ENCODE data around the gene PLOD1. TPM values are rescaled to one million over a fixed set of nuclear protein-coding genes. Genes with fewer than 3 reads are reported as not detected.

The PLOD1 gene
- total RNA-seq (10 to 100 TPM; 25.3 to 55.2 (median 37.7) TPM), polyA plus RNA-seq (10 to 100 TPM; 20.0 to 30.5 TPM)

DNA sequence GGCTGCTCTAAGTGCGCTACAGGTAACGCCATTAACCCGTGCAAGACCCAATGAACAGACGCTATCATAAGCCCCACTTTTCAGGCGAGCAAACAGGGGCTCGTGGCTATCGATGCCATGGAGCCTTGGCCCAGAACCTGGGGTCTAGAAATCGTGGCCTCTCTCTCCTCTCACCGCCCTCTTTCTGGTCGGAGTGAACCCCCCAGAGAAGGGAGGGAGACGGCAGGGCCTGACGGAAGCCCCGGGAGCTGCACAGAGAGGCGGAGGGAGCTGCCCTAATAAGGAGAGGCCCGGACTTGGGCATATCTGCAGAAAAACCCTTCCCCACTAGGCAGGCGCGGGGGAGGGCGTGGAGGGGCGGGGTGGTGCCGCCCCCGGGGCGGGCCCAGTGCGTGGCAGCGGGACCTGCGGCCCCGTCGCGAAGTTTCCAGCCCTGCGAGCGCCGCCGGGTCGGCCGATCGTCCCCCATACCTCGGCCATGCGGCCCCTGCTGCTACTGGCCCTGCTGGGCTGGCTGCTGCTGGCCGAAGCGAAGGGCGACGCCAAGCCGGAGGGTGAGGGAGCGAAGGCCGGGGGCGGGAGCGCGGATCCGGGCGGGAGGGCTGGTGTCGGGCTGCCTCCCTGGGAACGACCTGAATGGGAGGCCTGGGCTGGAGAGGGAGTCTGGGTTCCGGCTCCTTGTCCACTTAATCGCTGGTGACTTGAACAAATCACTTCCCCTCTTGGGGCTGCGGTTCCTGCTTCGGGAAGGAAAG is at the start of gene PLOD1:
Gene PLOD1, plus strand, starts transcription at position 416 of the 755 bp plus-strand sequence. Its CDS starts 63 bp downstream, at position 479.
- no peaks in the 10 kb centered on the region for H3K36me3 ChIP-seq
- intact Hi-C loops (cut with DNase I), result no loop called here
- no peaks in the 10 kb centered on the region for H3K9me3 ChIP-seq
- TF ChIP-seq CTCF (IDR thresholded peaks at IDR 0.05), result no peak
- FAIRE-seq, result no peak
- DNase-seq, result peak; percentile 87 to 94 (median 91)
- peak within 1 kb of the TSS; percentile 40 to 65 (median 56) for H3K4me3 ChIP-seq
- WGBS, 2 donors, result 0 to 1% methylated on average over 48 to 55 of the region's 55 CpGs
- ATAC-seq, result peak; percentile 91 to 96 (median 95)
- peaks cover 12 to 31% (median 18%) of the 10 kb centered on the region in 3 donors for H3K4me1 ChIP-seq
- no peaks in the 10 kb centered on the region for H3K27me3 ChIP-seq
- H3K27ac ChIP-seq, result peak within 1 kb of the TSS; percentile 58 to 79 (median 72)

DNA sequence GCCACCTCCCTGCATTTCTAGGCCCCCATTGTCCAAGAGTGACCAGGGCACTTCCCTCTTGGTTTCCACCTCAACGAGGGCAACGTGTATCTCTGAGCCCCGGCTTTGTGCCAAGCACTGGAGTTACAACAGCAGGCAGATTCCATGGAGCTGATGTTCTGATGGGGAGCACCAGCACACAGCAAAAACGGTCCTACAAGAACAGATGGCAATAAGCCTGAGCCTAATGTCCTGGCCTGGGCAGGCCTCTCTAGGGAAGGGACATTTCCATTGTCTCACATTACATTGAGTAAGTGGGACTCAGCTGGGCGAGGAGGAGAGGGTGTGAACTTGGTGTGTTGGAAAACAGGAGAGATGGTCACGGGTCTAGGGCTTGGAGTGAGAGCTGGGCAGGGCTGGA is 48.6 kb upstream of the PLOD1 start:
- Histone ChIP-seq H3K4me1 (peaks cover 0 to 8% (median 6%) of the 10 kb centered on the region in 3 donors), H3K9me3 (no peaks in the 10 kb centered on the region), H3K27ac (no peak overlapping the region), H3K36me3 (no peaks in the 10 kb centered on the region), H3K4me3 (no peak overlapping the region), H3K27me3 (no peaks in the 10 kb centered on the region)
- FAIRE-seq, result no peak
- no peak for ATAC-seq
- WGBS, 2 donors, result 57 to 67% methylated on average over 6 of the region's 6 CpGs
- intact Hi-C loops (cut with DNase I), result no loop called here
- no peak for DNase-seq
- TF ChIP-seq CTCF (IDR thresholded peaks at IDR 0.05), result no peak

GRCh38 chr1:11886986-11887665 is 47.4 kb upstream of the PLOD1 start:
- FAIRE-seq, result no peak

DNA sequence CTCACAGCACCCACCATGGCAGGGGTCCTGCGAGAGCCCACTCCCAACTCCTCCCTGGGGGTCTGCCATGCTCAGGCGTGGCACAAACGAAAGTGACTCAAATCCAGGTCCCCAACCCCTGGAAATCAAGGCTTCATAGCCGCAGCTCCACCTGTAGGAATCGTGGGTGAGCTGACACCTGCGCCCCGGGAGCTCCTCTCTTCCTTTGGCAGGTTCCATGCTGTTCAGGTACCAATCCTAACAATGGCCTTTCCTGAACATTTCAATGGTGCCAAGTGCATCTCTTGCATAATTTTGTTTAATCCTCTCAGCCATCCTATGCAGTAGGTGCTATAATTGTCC is 46.9 kb upstream of the PLOD1 start:
- ATAC-seq (no peak), DNase-seq (no peak), FAIRE-seq (no peak)
- Histone ChIP-seq H3K4me3 (no peak overlapping the region), H3K27ac (no peak overlapping the region), H3K27me3 (no peaks in the 10 kb centered on the region), H3K4me1 (peaks cover 0 to 3% (median 2%) of the 10 kb centered on the region in 3 donors), H3K36me3 (no peaks in the 10 kb centered on the region), H3K9me3 (no peaks in the 10 kb centered on the region)
- intact Hi-C loops (cut with DNase I), result no loop called here
- 55 to 57% methylated on average over 7 of the region's 7 CpGs for WGBS, 2 donors
- TF ChIP-seq CTCF (IDR thresholded peaks at IDR 0.05), result no peak

More at GRCh38 chr1:11886986-11887665, 47.4 kb upstream of the PLOD1 start:
- no peaks in the 10 kb centered on the region for H3K27me3 ChIP-seq
- H3K36me3 ChIP-seq, result no peaks in the 10 kb centered on the region
- intact Hi-C loops (cut with DNase I), result no loop called here
- no peak overlapping the region for H3K27ac ChIP-seq
- 79 to 83% methylated on average over 19 of the region's 19 CpGs for WGBS, 2 donors
- DNase-seq (no peak), ATAC-seq (no peak)
- TF ChIP-seq CTCF (IDR thresholded peaks at IDR 0.05), result no peak
- no peak overlapping the region for H3K4me3 ChIP-seq
- H3K4me1 ChIP-seq, result peaks cover 0 to 8% (median 6%) of the 10 kb centered on the region in 3 donors
- no peaks in the 10 kb centered on the region for H3K9me3 ChIP-seq
